ENCODE measurements around the gene UBL5.
"Not testable (repeated sequence)": the region's sequence is repeated elsewhere in the genome, so short reads cannot be mapped to it uniquely, and the experiment has no call there.

- TF ChIP-seq CTCF (IDR thresholded peaks at IDR 0.05; ENCODE audit: insufficient read depth, low read depth, low read length); EZH2 (IDR thresholded peaks at IDR 0.05; ENCODE audit: insufficient read depth, low read length): not testable (repeated sequence)
Observed at GRCh38 chr19:9789579-9789978, 38.1 kb upstream of the UBL5 start.

Data from astrocyte (in vitro differentiated cells and primary cell).